SK-N-MC (cell line): ENCODE results near the gene UST.

ENCODE experiments used
- DNase-seq: peaks from one replicate; pipeline ENCODE4 v3.0.0-alpha.2; 2011; ENCODE audit warnings: low read depth, low spot score
- H3K27ac ChIP-seq: fragments of 200-600 bp; sonication (generic); 2 replicates; pipeline ENCODE4 v1.5.1; 2016; ENCODE audit warnings: mixed run types
- H3K36me3 ChIP-seq: fragments of 200-600 bp; sonication (generic); 2 replicates; pipeline ENCODE4 v1.6.1; 2017; ENCODE audit warnings: antibody characterized with exemption, low read length, mixed read lengths; ENCODE audit not compliant: insufficient read depth
- H3K4me3 ChIP-seq: fragments of 200-600 bp; sonication (generic); 2 replicates; pipeline ENCODE4 v1.5.1; 2016
- H3K9ac ChIP-seq: fragments of 200-600 bp; sonication (generic); 2 replicates; pipeline ENCODE4 v1.8.0; 2017; ENCODE audit warnings: mixed run types, mixed read lengths; ENCODE audit not compliant: insufficient read length
- H3K9me3 ChIP-seq: fragments of 200-600 bp; sonication (generic); 2 replicates; pipeline ENCODE4 v1.6.1; 2017; ENCODE audit warnings: low read depth, mild to moderate bottlenecking, antibody characterized with exemption, low read length, moderate library complexity, mixed read lengths
- EZH2 ChIP-seq: fragments of 200-600 bp; sonication (generic); IDR thresholded peaks from one replicate; pipeline ENCODE4 v1.6.1; 2017; ENCODE audit warnings: antibody characterized with exemption
- FOXP2 ChIP-seq: optimal IDR thresholded peaks from 2 replicates; pipeline ENCODE3; 2011; ENCODE audit warnings: mild to moderate bottlenecking, moderate library complexity; ENCODE audit not compliant: insufficient read depth; ENCODE audit errors: extremely low read length, control extremely low read depth
- POLR2AphosphoS5 ChIP-seq: IDR thresholded peaks from 2 replicates; pipeline ENCODE4 v1.6.1; 2012; ENCODE audit warnings: mild to moderate bottlenecking, low read depth, low read length, borderline replicate concordance

UST gene

GRCh38 chr6:148818939-148819575 lies 72.2 kb downstream of the UST start:
- Histone ChIP-seq H3K9ac (no peak overlapping the region), H3K27ac (peak overlapping the region; percentile 32), H3K4me3 (peak overlapping the region; percentile 28), H3K36me3 (no peaks in the 10 kb centered on the region), H3K9me3 (no peaks in the 10 kb centered on the region)
- TF ChIP-seq EZH2, result no peak
- TF ChIP-seq FOXP2, result no peak
- TF ChIP-seq POLR2AphosphoS5, result no peak
- peak; percentile 20 for DNase-seq

GRCh38 chr6:148819852-148820251 lies 73.0 kb downstream of the UST start:
- DNase-seq, result no peak
- Histone ChIP-seq H3K9ac (no peak overlapping the region), H3K27ac (no peak overlapping the region; the same call in 1 of the 2 replicates), H3K36me3 (no peaks in the 10 kb centered on the region), H3K9me3 (no peaks in the 10 kb centered on the region), H3K4me3 (no peak overlapping the region)
- no peak for TF ChIP-seq EZH2
- TF ChIP-seq POLR2AphosphoS5, result no peak
- TF ChIP-seq FOXP2, result no peak

GRCh38 chr6:148822819-148823218 lies 76.0 kb downstream of the UST start:
- no peak overlapping the region for H3K27ac ChIP-seq
- no peaks in the 10 kb centered on the region for H3K36me3 ChIP-seq
- H3K9ac ChIP-seq, result no peak overlapping the region
- no peaks in the 10 kb centered on the region for H3K9me3 ChIP-seq
- H3K4me3 ChIP-seq, result no peak overlapping the region
- no peak for DNase-seq
- no peak for TF ChIP-seq EZH2
- TF ChIP-seq POLR2AphosphoS5, result no peak
- TF ChIP-seq FOXP2, result no peak

GRCh38 chr6:148824291-148824690 lies 77.5 kb downstream of the UST start:
- DNase-seq, result no peak
- TF ChIP-seq POLR2AphosphoS5 (no peak), EZH2 (no peak), FOXP2 (no peak)
- H3K9me3 ChIP-seq, result no peaks in the 10 kb centered on the region
- H3K4me3 ChIP-seq, result no peak overlapping the region
- H3K9ac ChIP-seq, result no peak overlapping the region
- H3K27ac ChIP-seq, result no peak overlapping the region
- no peaks in the 10 kb centered on the region for H3K36me3 ChIP-seq

- H3K27ac ChIP-seq, result no peak overlapping the region
- no peaks in the 10 kb centered on the region for H3K36me3 ChIP-seq
- TF ChIP-seq FOXP2 (no peak), EZH2 (no peak), POLR2AphosphoS5 (no peak)
- H3K9ac ChIP-seq, result no peak overlapping the region
- H3K9me3 ChIP-seq, result no peaks in the 10 kb centered on the region
- no peak overlapping the region for H3K4me3 ChIP-seq
- DNase-seq, result no peak
Measured at GRCh38 chr6:148824960-148825359, 78.1 kb downstream of the UST start.

- H3K9me3 ChIP-seq, result no peaks in the 10 kb centered on the region
- H3K4me3 ChIP-seq, result no peak overlapping the region
- no peak overlapping the region for H3K9ac ChIP-seq
- no peaks in the 10 kb centered on the region for H3K36me3 ChIP-seq
- no peak overlapping the region for H3K27ac ChIP-seq
- no peak for DNase-seq
- TF ChIP-seq POLR2AphosphoS5 (no peak), EZH2 (no peak), FOXP2 (no peak)
Measured at GRCh38 chr6:148825492-148825891, 78.7 kb downstream of the UST start.

- Histone ChIP-seq H3K36me3 (no peaks in the 10 kb centered on the region), H3K9me3 (no peaks in the 10 kb centered on the region), H3K9ac (no peak overlapping the region), H3K4me3 (no peak overlapping the region), H3K27ac (no peak overlapping the region)
- no peak for DNase-seq
- no peak for TF ChIP-seq FOXP2
- TF ChIP-seq EZH2, result no peak
- TF ChIP-seq POLR2AphosphoS5, result no peak
Measured at GRCh38 chr6:148827416-148828045, 80.7 kb downstream of the UST start.

- Histone ChIP-seq H3K27ac (no peak overlapping the region), H3K4me3 (no peak overlapping the region), H3K9me3 (no peaks in the 10 kb centered on the region), H3K36me3 (no peaks in the 10 kb centered on the region), H3K9ac (no peak overlapping the region)
- no peak for DNase-seq
- TF ChIP-seq EZH2 (no peak), POLR2AphosphoS5 (no peak), FOXP2 (no peak)
Measured at GRCh38 chr6:148828047-148828446, 81.2 kb downstream of the UST start.
